ENCODE measurements around the gene TTBK2.

GRCh38 chr15:42964476-42964875, 43.9 kb upstream of the TTBK2 start:
- TF ChIP-seq ELF4 (IDR thresholded peaks at IDR 0.05) (no peak), SUZ12 (IDR thresholded peaks at IDR 0.05) (no peak), FOXA1 (IDR thresholded peaks at IDR 0.05) (no peak), FOXK2 (IDR thresholded peaks at IDR 0.05) (no peak), ARNT (IDR thresholded peaks at IDR 0.05) (no peak), FOXM1 (IDR thresholded peaks at IDR 0.05; ENCODE audit: borderline replicate concordance) (no peak), NFRKB (IDR thresholded peaks at IDR 0.05) (no peak), SP1 (IDR thresholded peaks at IDR 0.05) (no peak)
- TF ChIP-seq, protein P1, sequence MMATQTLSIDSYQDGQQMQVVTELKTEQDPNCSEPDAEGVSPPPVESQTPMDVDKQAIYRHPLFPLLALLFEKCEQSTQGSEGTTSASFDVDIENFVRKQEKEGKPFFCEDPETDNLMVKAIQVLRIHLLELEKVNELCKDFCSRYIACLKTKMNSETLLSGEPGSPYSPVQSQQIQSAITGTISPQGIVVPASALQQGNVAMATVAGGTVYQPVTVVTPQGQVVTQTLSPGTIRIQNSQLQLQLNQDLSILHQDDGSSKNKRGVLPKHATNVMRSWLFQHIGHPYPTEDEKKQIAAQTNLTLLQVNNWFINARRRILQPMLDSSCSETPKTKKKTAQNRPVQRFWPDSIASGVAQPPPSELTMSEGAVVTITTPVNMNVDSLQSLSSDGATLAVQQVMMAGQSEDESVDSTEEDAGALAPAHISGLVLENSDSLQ (IDR thresholded peaks at IDR 0.05) = no peak

Measured in HEK293T (cell line).